Midbrain (tissue), 1 donor: ENCODE measurements around the gene SIPA1.
A peak's percentile ranks its signal among the peaks of the same experiment; 100 is the strongest.
"Not testable (repeated sequence)": the region's sequence is repeated elsewhere in the genome, so short reads cannot be mapped to it uniquely, and the experiment has no call there.

Experiments
- DNase-seq: peaks from one replicate; lab custom pipeline; 2025; lab: John Stamatoyannopoulos, UW

Gene SIPA1

GRCh38 chr11:65661599-65662246 lies 23.8 kb downstream of the SIPA1 start:
- no peak for DNase-seq

GRCh38 chr11:65662247-65662798 lies 24.4 kb downstream of the SIPA1 start:
- no peak for DNase-seq

GRCh38 chr11:65662799-65663638 lies 25.1 kb downstream of the SIPA1 start, which contains the start of gene RELA:
Gene RELA, minus strand, starts transcription at chr11:65662916. Its CDS starts 84 bp downstream, at chr11:65662832.
- peak; percentile 96 for DNase-seq

- DNase-seq = peak; percentile 64
These were observed 25.8 kb downstream of the SIPA1 start for GRCh38 chr11:65663639-65664200.

GRCh38 chr11:65672180-65672860 lies 34.4 kb downstream of the SIPA1 start:
- DNase-seq = no peak

- no peak for DNase-seq
These were observed 35.1 kb downstream of the SIPA1 start for GRCh38 chr11:65672982-65673381.

- no peak for DNase-seq
These were observed 42.4 kb downstream of the SIPA1 start for GRCh38 chr11:65680192-65680743.

- DNase-seq = not testable (repeated sequence)
These were observed 45.6 kb downstream of the SIPA1 start for GRCh38 chr11:65683480-65683879.

GRCh38 chr11:65685981-65686380 lies 48.1 kb downstream of the SIPA1 start:
- no peak for DNase-seq

- not testable (repeated sequence) for DNase-seq
These were observed 53.9 kb downstream of the SIPA1 start for GRCh38 chr11:65691847-65692246.

- no peak for DNase-seq
These were observed 54.5 kb downstream of the SIPA1 start for GRCh38 chr11:65692367-65692766.

- peak; percentile 79 for DNase-seq
These were observed 57.7 kb downstream of the SIPA1 start for GRCh38 chr11:65695459-65696241.

- DNase-seq = no peak
These were observed 59.1 kb downstream of the SIPA1 start for GRCh38 chr11:65696802-65697552.

GRCh38 chr11:65698205-65698604 lies 60.3 kb downstream of the SIPA1 start:
- no peak for DNase-seq

- no peak for DNase-seq
These were observed 61.4 kb downstream of the SIPA1 start for GRCh38 chr11:65699306-65699705.

- no peak for DNase-seq
These were observed 62.5 kb downstream of the SIPA1 start for GRCh38 chr11:65700399-65700798.
